Tibial nerve (tissue), 4 donors: Measurements from ENCODE around the gene PLAC1.

ENCODE experiments used
- EP300 ChIP-seq, 2 donors: sonication (generic); formaldehyde crosslinking; IDR thresholded peaks; one replicate each; pipeline ENCODE4 v1.6.1; 2017; ENCODE audit warnings: antibody characterized with exemption in 2 of 2, mild to moderate bottlenecking in 1 of 2
- POLR2A ChIP-seq, 2 donors: fragments of 450-650 bp; IDR thresholded peaks; one replicate each; pipeline ENCODE4 v1.6.1; 2017; ENCODE audit warnings: antibody characterized with exemption in 2 of 2, mild to moderate bottlenecking in 2 of 2, moderate library complexity in 2 of 2
- TF ChIP-seq, protein P1 (sequence below), 5 experiments: fragments of 200-600 bp in 3 of 5; fragments of 450-650 bp in 2 of 5; sonication (generic) in 3 of 5; IDR thresholded peaks; one replicate each; pipeline ENCODE4 v1.5.1; 2016 to 2019; ENCODE audit warnings: antibody characterized with exemption in 5 of 5, mild to moderate bottlenecking in 3 of 5, moderate library complexity in 2 of 5

- TF ChIP-seq, protein P1, sequence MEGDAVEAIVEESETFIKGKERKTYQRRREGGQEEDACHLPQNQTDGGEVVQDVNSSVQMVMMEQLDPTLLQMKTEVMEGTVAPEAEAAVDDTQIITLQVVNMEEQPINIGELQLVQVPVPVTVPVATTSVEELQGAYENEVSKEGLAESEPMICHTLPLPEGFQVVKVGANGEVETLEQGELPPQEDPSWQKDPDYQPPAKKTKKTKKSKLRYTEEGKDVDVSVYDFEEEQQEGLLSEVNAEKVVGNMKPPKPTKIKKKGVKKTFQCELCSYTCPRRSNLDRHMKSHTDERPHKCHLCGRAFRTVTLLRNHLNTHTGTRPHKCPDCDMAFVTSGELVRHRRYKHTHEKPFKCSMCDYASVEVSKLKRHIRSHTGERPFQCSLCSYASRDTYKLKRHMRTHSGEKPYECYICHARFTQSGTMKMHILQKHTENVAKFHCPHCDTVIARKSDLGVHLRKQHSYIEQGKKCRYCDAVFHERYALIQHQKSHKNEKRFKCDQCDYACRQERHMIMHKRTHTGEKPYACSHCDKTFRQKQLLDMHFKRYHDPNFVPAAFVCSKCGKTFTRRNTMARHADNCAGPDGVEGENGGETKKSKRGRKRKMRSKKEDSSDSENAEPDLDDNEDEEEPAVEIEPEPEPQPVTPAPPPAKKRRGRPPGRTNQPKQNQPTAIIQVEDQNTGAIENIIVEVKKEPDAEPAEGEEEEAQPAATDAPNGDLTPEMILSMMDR (IDR thresholded peaks at IDR 0.05) = no peak
- TF ChIP-seq POLR2A (IDR thresholded peaks at IDR 0.05) (no peak), EP300 (IDR thresholded peaks at IDR 0.05) (no peak)
Measured at GRCh38 chrX:134525086-134525792, 133.0 kb downstream of the PLAC1 start.
